HG02885 (cell line): ENCODE measurements around the gene PDLIM5.
"Not testable (repeated sequence)": the region's sequence is repeated elsewhere in the genome, so short reads cannot be mapped to it uniquely, and the experiment has no call there.

ENCODE experiments used
- ATAC-seq: cut with Tn5 transposase; IDR thresholded peaks from one replicate; pipeline ENCODE4 v1.9.1; 2021; ENCODE audit warnings: mild to moderate bottlenecking; ENCODE audit not compliant: unreplicated experiment, poor library complexity

PDLIM5 gene

GRCh38 chr4:94451695-94452475 is at the start of gene PDLIM5:
PDLIM5 (plus strand) TSS chr4:94451942; CDS start chr4:94455289, 3,347 bp downstream.
- peak; percentile 93 for ATAC-seq

GRCh38 chr4:94402439-94402838 is 49.3 kb upstream of the PDLIM5 start:
- not testable (repeated sequence) for ATAC-seq

- no peak for ATAC-seq
These were observed 48.0 kb upstream of the PDLIM5 start for GRCh38 chr4:94403751-94404150.

- ATAC-seq, result peak; percentile 95
These were observed 44.9 kb upstream of the PDLIM5 start for GRCh38 chr4:94406668-94407437.

- no peak for ATAC-seq
These were observed 43.9 kb upstream of the PDLIM5 start for GRCh38 chr4:94407846-94408245.

- ATAC-seq, result no peak
These were observed 43.0 kb upstream of the PDLIM5 start for GRCh38 chr4:94408549-94409374.

- ATAC-seq, result no peak
These were observed 42.4 kb upstream of the PDLIM5 start for GRCh38 chr4:94409375-94409679.

GRCh38 chr4:94409962-94410361 is 41.8 kb upstream of the PDLIM5 start:
- ATAC-seq, result no peak

- no peak for ATAC-seq
These were observed 41.0 kb upstream of the PDLIM5 start for GRCh38 chr4:94410678-94411206.

- no peak for ATAC-seq
These were observed 40.4 kb upstream of the PDLIM5 start for GRCh38 chr4:94411296-94411695.

- no peak for ATAC-seq
These were observed 39.6 kb upstream of the PDLIM5 start for GRCh38 chr4:94412019-94412657.

GRCh38 chr4:94412658-94413038 is 39.1 kb upstream of the PDLIM5 start:
- ATAC-seq, result no peak

- ATAC-seq, result no peak
These were observed 38.5 kb upstream of the PDLIM5 start for GRCh38 chr4:94413085-94413840.

- no peak for ATAC-seq
These were observed 36.8 kb upstream of the PDLIM5 start for GRCh38 chr4:94414907-94415306.

GRCh38 chr4:94415448-94415847 is 36.3 kb upstream of the PDLIM5 start:
- no peak for ATAC-seq

- no peak for ATAC-seq
These were observed 35.4 kb upstream of the PDLIM5 start for GRCh38 chr4:94416335-94416734.

GRCh38 chr4:94416981-94417380 is 34.8 kb upstream of the PDLIM5 start:
- no peak for ATAC-seq

GRCh38 chr4:94419549-94419948 is 32.2 kb upstream of the PDLIM5 start:
- no peak for ATAC-seq

- no peak for ATAC-seq
These were observed 31.8 kb upstream of the PDLIM5 start for GRCh38 chr4:94419956-94420355.

GRCh38 chr4:94420356-94420755 is 31.4 kb upstream of the PDLIM5 start:
- ATAC-seq, result no peak
